ENCODE measurements around the gene KCNS3.

DNA sequence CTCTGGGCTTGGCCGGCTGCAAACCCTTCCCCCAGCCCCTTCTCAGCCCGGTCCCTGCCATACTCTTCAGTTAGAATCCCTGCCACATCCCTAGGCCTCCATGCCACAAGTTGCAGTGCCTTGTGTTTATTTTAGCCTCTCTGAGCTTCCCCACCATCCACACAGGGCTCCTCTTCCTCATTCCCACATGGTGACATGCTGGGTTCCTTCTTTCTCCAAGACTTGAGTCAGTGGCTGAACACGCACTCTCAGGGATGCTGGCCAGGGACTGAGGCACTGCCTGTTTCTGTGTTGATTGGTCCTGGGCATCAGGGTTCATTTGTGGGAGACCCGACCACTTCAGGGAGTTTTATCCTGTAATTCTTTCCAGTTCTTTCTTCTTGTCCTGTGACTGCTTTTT lies 56.3 kb downstream of the KCNS3 start:
- TF ChIP-seq EGR1 (IDR thresholded peaks at IDR 0.05): no peak
- TF ChIP-seq, protein P1, sequence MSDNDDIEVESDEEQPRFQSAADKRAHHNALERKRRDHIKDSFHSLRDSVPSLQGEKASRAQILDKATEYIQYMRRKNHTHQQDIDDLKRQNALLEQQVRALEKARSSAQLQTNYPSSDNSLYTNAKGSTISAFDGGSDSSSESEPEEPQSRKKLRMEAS (IDR thresholded peaks at IDR 0.05): no peak
- TF ChIP-seq RAD21 (IDR thresholded peaks at IDR 0.05; ENCODE audit: low read depth): no peak
- TF ChIP-seq EP300 (IDR thresholded peaks at IDR 0.05; ENCODE audit: borderline replicate concordance): no peak
